Stimulated activated CD8-positive, alpha-beta memory T cell treated with anti-CD3 and anti-CD28 coated beads, Interleukin-7, amount 100 ng/mL, for 1 hour (primary cell): ENCODE data around the gene NDUFA7.
"Not testable (repeated sequence)": the region's sequence is repeated elsewhere in the genome, so short reads cannot be mapped to it uniquely, and the experiment has no call there.

Experiments used
- DNase-seq, 2 donors: peaks; one replicate each; pipeline ENCODE4 v3.0.0-alpha.2; 2020; ENCODE audit warnings: low read depth in 2 of 2

Gene NDUFA7

DNA sequence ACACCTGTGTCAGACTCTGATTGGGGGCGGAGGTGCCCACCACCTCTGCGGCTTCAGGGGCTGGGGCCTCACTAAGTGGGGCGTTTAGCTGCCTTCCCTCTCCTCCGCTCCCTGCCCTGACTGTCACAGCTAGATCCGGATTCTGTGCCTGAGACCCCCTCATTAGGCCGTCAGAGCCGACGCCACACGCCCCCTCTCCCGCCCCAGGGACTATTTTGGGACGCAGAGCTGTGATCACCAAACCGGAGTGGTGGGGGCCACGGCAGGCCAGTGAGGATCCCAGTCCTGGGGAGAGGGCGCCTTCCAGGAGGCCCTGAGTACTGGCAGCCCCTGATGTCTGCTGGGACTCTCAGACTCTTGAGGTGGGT is 21.1 kb upstream of the NDUFA7 start:
- no peak for DNase-seq

DNA sequence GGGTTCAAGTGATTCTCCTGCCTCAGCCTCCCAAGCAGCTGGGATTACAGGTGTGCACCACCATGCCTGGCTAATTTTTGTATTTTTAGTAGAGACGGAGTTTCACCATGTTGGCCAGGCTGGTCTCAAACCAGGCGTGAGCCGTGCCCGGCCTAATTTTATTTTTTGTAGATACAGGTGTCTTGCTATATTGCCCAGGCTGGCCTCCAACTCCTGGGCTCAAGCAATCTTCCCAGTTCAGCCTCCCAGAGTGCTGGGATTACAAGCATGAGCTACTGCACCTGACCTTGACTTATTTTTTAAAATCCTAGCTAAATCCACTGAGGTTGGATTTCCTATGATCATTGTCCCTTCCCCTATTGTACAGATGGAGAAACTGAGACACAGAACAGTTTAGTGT is 20.3 kb upstream of the NDUFA7 start:
- DNase-seq = not testable (repeated sequence)

DNA sequence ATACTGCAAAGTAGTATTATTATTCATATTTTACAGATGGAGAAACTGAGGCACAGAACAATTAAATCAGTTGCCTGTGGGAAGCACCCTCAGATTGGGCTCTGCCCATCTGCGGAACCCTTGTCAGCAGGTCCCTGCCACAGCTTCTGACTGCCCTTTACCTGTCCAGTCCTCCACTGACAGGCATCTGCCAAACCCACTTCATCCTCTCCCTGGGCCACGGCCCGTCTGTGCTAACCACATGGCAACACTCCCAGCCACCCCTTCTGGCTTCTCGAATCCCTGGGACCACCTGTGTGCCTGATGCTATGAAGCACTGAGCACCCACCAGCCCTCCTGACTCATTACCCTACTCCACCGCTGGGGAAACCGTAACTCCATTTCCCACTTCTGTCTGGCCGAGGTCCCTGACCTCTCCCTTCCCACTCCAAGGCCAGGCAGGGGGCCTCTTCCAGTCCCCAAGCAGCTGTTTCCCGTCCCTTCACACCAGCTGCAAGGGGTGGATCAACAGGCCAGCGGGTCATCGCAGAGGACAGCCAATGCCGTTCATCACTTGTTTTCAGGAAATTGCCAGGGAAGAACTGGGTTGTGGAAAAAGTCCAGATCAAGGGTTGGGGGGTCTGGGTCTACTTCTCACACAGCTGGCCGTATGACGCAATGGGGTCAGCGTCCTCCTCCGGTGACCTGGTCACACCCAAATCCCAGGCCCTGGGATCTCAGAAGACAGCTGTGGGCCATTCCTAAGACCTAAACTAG is 19.3 kb upstream of the NDUFA7 start:
- DNase-seq = no peak

- no peak for DNase-seq
Observed at GRCh38 chr19:8338835-8339234, 17.7 kb upstream of the NDUFA7 start.

- no peak for DNase-seq
Observed at GRCh38 chr19:8337728-8338127, 16.6 kb upstream of the NDUFA7 start.

- no peak for DNase-seq
Observed at GRCh38 chr19:8336660-8337059, 15.5 kb upstream of the NDUFA7 start.

DNA sequence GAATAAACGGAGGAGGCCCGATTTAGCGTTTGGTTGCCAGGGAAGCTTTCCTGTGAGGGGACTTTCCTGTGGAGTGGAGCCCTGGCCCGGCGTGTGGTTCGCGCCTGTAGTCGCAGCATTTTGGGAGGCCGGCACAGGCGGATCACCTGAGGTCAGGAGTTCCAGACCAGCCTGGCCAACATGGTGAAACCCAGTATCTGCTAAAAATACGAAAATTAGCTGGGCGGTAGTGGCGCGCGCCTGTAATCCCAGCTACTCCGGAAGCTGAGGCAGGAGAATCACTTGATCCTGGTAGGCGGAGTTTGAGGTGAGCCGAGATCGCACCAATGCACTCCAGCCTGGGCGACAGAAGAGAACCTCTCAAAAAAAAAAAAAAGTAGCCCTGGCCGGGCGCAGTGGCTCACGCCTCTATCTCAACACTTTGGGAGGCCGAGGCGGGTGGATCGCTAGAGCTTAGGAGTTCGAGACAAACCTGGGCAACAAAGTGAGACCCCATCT is 14.9 kb upstream of the NDUFA7 start:
- DNase-seq = no peak

DNA sequence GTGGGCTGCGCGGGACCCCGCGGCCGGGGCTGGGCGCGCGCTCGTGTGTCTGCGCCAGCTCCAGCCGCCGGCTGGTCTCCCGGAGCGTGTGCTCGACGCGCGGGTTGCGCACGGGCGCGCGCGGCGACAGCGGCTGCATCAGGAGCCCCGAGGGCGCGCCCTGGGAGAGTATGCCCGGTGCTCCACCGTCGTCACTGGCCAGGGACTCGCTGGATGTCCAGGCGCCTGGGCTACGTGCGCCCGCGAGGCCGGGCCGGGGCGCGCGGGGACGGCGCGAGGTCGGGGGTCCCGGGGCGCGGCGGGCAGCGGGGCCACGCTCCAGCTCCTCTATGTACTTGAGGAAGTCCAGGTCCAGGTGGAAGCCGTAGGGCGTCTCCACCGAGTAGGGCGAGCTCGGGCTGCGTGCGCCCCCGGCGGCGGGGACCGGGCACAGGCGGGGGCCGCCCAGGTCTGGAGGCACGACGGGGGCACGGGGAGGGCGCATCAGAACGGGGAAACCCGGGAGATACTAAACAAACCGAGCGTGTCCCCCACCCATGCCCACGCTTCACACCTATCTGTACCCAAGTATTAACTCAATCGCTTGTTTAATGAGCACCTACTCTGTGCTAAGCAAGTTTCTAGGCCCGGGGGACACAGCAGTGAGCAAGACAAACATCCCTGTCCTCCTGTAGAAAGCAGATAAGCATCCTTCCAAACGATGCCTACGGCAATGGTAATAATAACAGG is 14.3 kb upstream of the NDUFA7 start:
- no peak for DNase-seq

GRCh38 chr19:8334458-8335342 is 13.5 kb upstream of the NDUFA7 start:
- no peak for DNase-seq

- no peak for DNase-seq
Observed at GRCh38 chr19:8333767-8334457, 12.7 kb upstream of the NDUFA7 start.

DNA sequence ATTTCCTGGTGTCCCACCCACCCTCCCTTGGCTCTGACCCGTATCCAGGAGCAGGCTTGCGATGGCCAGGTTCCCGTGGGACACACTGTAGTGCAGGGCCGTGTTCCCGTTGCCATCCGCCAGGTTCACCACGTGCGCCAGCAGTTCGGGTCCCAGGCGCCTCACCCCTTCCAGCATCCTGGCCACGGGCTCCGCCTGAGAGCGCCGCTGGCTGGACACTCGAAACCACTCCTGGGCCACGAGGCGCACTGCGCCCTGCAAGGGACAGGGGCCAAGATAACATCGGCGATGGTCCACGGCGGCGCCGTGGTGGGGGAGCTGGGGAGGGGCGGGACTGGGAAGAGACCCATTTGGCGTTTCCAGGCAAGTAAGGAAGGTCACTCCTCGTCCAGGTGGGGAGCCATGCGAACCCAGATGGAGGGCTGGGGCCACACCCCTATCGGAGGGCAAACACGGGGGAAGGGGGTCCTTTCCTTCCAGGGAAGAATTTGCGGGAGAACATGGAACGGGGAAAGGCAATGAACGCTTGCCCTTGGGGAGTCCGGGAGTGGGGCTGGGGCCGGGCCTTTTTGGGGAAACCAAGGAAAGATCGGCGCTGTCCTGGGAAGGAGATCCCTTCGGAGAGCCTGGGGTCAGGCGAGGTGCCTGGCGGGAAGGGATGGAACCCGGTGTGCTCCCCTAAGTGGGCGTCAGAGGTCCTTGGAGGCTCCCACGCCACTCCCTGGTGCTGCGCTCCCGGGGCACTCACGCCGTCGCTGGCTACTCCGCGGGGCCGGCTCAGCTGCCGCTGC is 12.0 kb upstream of the NDUFA7 start:
- DNase-seq = no peak

DNA sequence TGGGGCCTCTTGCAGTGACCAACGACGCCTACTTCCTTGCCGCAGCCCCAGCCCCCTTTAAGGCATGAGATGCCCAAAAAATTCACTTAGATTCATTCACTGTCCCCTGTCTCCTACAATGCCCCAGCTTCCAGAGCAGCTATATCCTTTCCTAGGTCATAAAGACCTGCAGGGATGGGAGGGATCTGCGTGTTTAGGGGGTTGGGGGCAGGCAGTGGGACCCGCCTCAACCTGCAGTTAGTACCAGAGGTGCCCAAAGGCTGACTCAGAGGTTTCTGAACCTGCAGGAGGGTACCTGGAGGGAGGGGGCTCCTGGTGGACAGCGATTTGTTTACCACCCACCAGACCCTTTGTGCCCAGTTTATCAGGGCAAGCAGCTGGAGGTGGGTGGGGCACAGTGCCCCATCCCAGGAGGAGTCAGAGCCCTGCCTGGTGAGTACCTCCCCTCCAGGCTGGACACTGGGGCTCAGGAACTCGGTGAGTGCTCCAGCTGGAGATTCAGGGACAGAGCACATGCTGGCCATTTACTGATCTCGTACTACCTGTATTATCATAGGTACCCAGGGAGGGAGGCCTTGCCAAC is 10.2 kb upstream of the NDUFA7 start:
- no peak for DNase-seq

DNA sequence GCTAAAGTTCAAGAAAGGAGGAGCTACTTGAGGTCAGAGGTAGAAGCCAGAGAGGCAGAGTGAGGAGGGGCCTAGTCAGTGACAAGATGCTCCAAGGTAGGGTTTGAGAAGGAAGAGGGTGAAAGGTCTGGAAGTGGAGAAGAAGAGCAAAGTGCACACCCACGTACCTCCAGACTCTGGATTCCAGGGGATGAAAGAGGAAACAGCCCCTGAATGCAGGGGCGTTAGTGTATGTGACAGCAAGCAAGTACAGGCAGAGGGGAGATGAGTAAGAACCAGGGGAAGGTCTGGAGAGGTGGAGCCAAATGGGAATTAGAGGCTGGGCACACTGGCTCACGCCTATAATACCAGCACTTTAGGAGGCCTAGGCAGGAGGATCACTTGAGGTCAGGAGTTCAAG is 8.8 kb upstream of the NDUFA7 start:
- no peak for DNase-seq

DNA sequence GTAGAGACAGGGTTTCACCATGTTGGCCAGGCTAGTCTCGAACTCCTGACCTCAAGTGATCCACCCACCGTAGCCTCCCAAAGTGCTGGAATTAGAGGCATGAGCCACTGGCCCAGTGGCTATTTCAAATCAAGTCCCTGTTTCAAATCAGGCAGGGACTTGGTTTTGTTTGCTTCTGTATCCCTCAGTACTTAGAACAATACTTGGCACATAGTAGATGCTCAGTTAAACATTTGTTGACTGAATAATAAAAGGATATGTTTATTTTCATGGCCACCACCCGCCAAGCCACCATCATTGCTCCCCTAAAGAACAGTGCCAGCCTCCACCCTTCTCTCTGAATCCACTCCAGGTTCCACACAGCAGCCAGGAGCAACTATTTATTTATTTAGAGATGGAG is 4.3 kb upstream of the NDUFA7 start:
- DNase-seq = no peak

DNA sequence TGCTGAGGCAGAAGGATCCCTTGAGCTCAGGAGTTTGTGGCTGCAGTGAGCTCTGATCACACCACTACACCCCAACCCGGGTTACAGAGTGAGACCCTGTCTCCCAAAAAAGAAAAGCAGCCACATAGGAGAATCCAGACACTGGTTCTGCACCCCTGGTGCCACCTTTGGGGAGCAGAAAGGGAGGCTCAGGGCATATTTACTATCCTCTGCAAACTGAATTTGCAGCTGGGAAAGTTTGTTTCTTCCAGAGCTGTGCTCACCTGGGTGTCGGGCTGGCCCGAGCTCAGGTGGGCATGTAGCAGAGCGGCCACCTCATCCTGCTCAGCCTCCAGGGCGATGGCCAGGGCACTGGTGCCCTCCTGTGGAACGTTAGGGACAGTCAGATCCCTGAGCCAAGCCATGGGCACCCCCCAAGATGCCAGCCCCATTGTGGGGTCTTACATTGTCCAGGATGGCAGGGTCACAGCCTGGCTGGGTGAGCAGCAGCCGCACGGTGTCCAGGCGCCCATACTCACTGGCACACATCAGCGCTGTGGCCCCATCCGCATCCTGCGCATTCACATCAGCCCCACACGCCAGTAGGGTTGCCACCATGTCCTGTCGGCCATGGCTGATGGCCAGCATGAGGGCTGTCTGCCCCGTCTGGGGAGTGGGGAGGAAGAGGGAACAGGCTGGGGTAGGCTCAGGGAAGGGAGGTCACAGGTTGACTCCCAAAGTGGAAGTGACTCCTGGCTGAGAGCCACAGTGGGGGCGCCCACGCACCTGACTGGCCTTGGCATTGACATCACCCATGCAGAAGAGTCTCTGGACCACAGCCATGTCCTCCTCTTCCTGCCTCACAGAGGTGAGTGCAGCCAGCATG is 3.2 kb upstream of the NDUFA7 start:
- DNase-seq = no peak

GRCh38 chr19:8323781-8324185 is 2.6 kb upstream of the NDUFA7 start:
- DNase-seq = no peak

DNA sequence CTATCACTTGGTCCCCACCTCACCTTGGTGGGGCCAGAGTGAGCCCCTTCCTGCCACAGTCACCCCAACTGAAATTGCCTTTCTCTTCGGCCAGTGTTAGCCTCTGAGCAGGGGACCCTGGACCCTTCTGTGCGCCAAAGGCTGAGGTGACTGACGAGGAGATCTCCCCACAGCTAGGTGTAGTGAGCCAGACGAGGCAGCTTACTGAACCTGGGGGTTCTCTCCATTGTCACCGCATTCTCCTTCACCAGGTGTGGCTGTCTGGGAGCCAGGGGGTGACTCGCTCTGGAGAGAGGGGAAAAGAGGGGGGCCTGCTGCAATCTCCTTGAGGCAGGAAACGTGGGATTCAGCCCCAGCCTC is 1.4 kb upstream of the NDUFA7 start:
- no peak for DNase-seq

- no peak for DNase-seq
Observed at GRCh38 chr19:8321986-8322637, 937 bp upstream of the NDUFA7 start.

GRCh38 chr19:8320564-8321066 is 560 bp downstream of the NDUFA7 start:
- DNase-seq = no peak
